Panc1 (cell line): ENCODE measurements around the gene KLHDC3.

Experiments
- POLR2AphosphoS5 ChIP-seq: IDR thresholded peaks from 2 replicates; pipeline ENCODE4 v1.6.1; 2012; ENCODE audit warnings: mild to moderate bottlenecking, low read depth, low read length, moderate library complexity
- SIN3A ChIP-seq: IDR thresholded peaks from 2 replicates; pipeline ENCODE4 v1.6.1; 2012; ENCODE audit warnings: low read depth, mild to moderate bottlenecking, low read length, moderate library complexity, borderline replicate concordance; ENCODE audit not compliant: insufficient read depth
- TCF7L2 ChIP-seq: IDR thresholded peaks from 2 replicates; pipeline ENCODE4 v1.6.1; 2011; ENCODE audit warnings: mild to moderate bottlenecking, low read depth, low read length, inconsistent platforms
- TF ChIP-seq, protein P1 (sequence below): fragments of 450-650 bp; IDR thresholded peaks from 2 replicates; pipeline ENCODE4 v1.5.1; 2017; ENCODE audit warnings: mild to moderate bottlenecking

DNA sequence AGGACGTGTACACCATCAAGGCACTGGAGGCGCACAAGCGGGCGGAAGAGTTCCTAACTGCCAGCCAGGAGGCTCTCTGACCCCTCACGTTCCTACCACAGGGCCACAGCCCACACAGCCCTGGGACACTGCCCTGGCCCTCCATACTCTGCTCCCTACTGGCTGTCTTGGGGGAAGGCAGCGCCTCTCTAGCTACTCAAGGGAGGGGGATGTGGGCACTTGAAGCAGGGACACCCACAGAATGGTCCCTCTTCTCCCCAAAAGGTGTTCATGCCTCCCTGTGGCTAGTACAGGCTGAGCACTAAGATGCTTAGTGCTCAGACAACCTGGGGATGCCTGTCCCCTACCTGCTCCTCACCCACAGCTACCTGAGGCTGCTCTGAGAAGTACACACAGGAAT is 2.8 kb upstream of the KLHDC3 start:
- TF ChIP-seq, protein P1, sequence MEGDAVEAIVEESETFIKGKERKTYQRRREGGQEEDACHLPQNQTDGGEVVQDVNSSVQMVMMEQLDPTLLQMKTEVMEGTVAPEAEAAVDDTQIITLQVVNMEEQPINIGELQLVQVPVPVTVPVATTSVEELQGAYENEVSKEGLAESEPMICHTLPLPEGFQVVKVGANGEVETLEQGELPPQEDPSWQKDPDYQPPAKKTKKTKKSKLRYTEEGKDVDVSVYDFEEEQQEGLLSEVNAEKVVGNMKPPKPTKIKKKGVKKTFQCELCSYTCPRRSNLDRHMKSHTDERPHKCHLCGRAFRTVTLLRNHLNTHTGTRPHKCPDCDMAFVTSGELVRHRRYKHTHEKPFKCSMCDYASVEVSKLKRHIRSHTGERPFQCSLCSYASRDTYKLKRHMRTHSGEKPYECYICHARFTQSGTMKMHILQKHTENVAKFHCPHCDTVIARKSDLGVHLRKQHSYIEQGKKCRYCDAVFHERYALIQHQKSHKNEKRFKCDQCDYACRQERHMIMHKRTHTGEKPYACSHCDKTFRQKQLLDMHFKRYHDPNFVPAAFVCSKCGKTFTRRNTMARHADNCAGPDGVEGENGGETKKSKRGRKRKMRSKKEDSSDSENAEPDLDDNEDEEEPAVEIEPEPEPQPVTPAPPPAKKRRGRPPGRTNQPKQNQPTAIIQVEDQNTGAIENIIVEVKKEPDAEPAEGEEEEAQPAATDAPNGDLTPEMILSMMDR, result no peak
- TF ChIP-seq SIN3A, result no peak
- TF ChIP-seq POLR2AphosphoS5, result no peak
- TF ChIP-seq TCF7L2, result no peak
